MCF 10A (cell line): ENCODE measurements around the gene MRAP. TPM values are rescaled to one million over a fixed set of nuclear protein-coding genes. Genes with fewer than 3 reads are reported as not detected.

Source experiments
- BruUV-seq: library from RNA; stranded (reverse); fragments of 400-500 nt; replicated peaks from 2 replicates; lab custom pipeline; 2021; lab: Mats Ljungman, UMichigan
- CTCF ChIA-PET: fragments of 300-600 bp; sonication (Branson Sonifier 250); formaldehyde crosslinking; extraction: SDS; loops from one replicate; lab custom pipeline; 2021; ENCODE audit warnings: antibody characterized with exemption, inconsistent platforms; lab: Yijun Ruan, JAX
- POLR2A ChIA-PET: fragments of 300-600, 350-650 bp; sonication (Branson Sonifier 250); formaldehyde crosslinking; extraction: SDS; loops from one replicate; lab custom pipeline; 2020; ENCODE audit warnings: antibody characterized with exemption, inconsistent platforms; lab: Yijun Ruan, JAX
- DNase-seq: peaks from one replicate; pipeline ENCODE4 v3.0.0-alpha.2; 2018; ENCODE audit not compliant: unreplicated experiment
- H3K27ac Mint-ChIP-seq: one replicate; pipeline ENCODE4 v1.8.0; 2022; ENCODE audit warnings: mild to moderate bottlenecking, low read depth, mixed read lengths; ENCODE audit not compliant: unreplicated experiment
- H3K27me3 Mint-ChIP-seq: one replicate; pipeline ENCODE4 v1.8.0; 2022; ENCODE audit warnings: mixed read lengths; ENCODE audit not compliant: insufficient read depth, unreplicated experiment
- H3K36me3 Mint-ChIP-seq: one replicate; pipeline ENCODE4 v1.8.0; 2022; ENCODE audit warnings: mild to moderate bottlenecking, moderate library complexity, mixed read lengths; ENCODE audit not compliant: insufficient read depth, unreplicated experiment
- H3K4me1 Mint-ChIP-seq: one replicate; pipeline ENCODE4 v1.8.0; 2022; ENCODE audit warnings: mixed read lengths; ENCODE audit not compliant: insufficient read depth, unreplicated experiment
- H3K4me3 Mint-ChIP-seq: one replicate; pipeline ENCODE4 v1.8.0; 2022; ENCODE audit warnings: mild to moderate bottlenecking, moderate library complexity, mixed read lengths; ENCODE audit not compliant: unreplicated experiment
- H3K9me3 Mint-ChIP-seq: one replicate; pipeline ENCODE4 v1.8.0; 2022; ENCODE audit warnings: mixed read lengths; ENCODE audit not compliant: unreplicated experiment
- CTCF ChIP-seq: fragments of 200-600 bp; IDR thresholded peaks from one replicate; pipeline ENCODE4 v1.8.0; 2022; ENCODE audit warnings: antibody characterized with exemption, mild to moderate bottlenecking; ENCODE audit not compliant: unreplicated experiment
- intact Hi-C: fragments of 100-400 bp; cut with micrococcal nuclease; formaldehyde crosslinking; loops from 2 replicates; pipeline ENCODE4 v1.14.1; 2022
- total RNA-seq: library from RNA; stranded (reverse); gene quantifications from 2 replicates; pipeline ENCODE4 v1.2.3, GENCODE V29; 2022

The MRAP gene
- total RNA-seq, 1 experiment from 2014 or later = not detected

- intact Hi-C loops = no loop called here
- H3K36me3 Mint-ChIP-seq = peaks cover 88% of the 10 kb centered on the region
- H3K9me3 Mint-ChIP-seq = no peaks in the 10 kb centered on the region
- BruUV-seq = no TSS peak
- H3K4me1 Mint-ChIP-seq = no peaks in the 10 kb centered on the region
- TF ChIP-seq CTCF = no peak
- CTCF ChIA-PET = no interaction called here
- H3K27ac Mint-ChIP-seq = no peak overlapping the region
- DNase-seq = no peak
- POLR2A ChIA-PET = no interaction called here
- H3K27me3 Mint-ChIP-seq = no peaks in the 10 kb centered on the region
- no peak overlapping the region for H3K4me3 Mint-ChIP-seq
Measured at GRCh38 chr21:32346951-32347350, 48.3 kb downstream of the MRAP start.

- POLR2A ChIA-PET = no interaction called here
- Mint-ChIP-seq H3K27ac (no peak overlapping the region), H3K27me3 (no peaks in the 10 kb centered on the region), H3K9me3 (no peaks in the 10 kb centered on the region), H3K4me1 (no peaks in the 10 kb centered on the region), H3K4me3 (no peak overlapping the region), H3K36me3 (peaks cover 85% of the 10 kb centered on the region)
- DNase-seq = no peak
- intact Hi-C loops = no loop called here
- CTCF ChIA-PET = no interaction called here
- no TSS peak for BruUV-seq
- no peak for TF ChIP-seq CTCF
Measured at GRCh38 chr21:32347351-32347750, 48.7 kb downstream of the MRAP start.

GRCh38 chr21:32347977-32348376 is 49.3 kb downstream of the MRAP start:
- POLR2A ChIA-PET = no interaction called here
- Mint-ChIP-seq H3K9me3 (no peaks in the 10 kb centered on the region), H3K27ac (no peak overlapping the region), H3K4me3 (no peak overlapping the region), H3K27me3 (no peaks in the 10 kb centered on the region), H3K36me3 (peaks cover 85% of the 10 kb centered on the region), H3K4me1 (no peaks in the 10 kb centered on the region)
- DNase-seq = no peak
- BruUV-seq = no TSS peak
- CTCF ChIA-PET = interaction anchor here (0.5 to 1.1 kb wide), 3 partner anchors 11 to 1687 kb away, joined by 3 to 4 read pairs (median 3); no protein-coding TSS in a partner anchor
- intact Hi-C loops = no loop called here
- no peak for TF ChIP-seq CTCF

- ChIA-PET CTCF (interaction anchor here (0.5 to 1.1 kb wide), 3 partner anchors 10 to 1686 kb away, joined by 3 to 4 read pairs (median 3); no protein-coding TSS in a partner anchor), POLR2A (no interaction called here)
- TF ChIP-seq CTCF = no peak
- intact Hi-C loops = no loop called here
- no peak for DNase-seq
- Mint-ChIP-seq H3K9me3 (no peaks in the 10 kb centered on the region), H3K36me3 (peaks cover 85% of the 10 kb centered on the region), H3K27ac (no peak overlapping the region), H3K4me3 (no peak overlapping the region), H3K4me1 (no peaks in the 10 kb centered on the region), H3K27me3 (no peaks in the 10 kb centered on the region)
- BruUV-seq = no TSS peak
Measured at GRCh38 chr21:32348604-32349332, 50.1 kb downstream of the MRAP start.
